ENCODE results near the gene PSD2. TPM values are rescaled to one million over a fixed set of nuclear protein-coding genes. Genes with fewer than 3 reads are reported as not detected.

PSD2 gene
- total RNA-seq, result not detected in 2 replicates

GRCh38 chr5:139795074-139796001, at the start of gene PSD2:
Gene PSD2, plus strand, starts transcription at chr5:139795808. Its CDS starts 13,633 bp downstream, at chr5:139809441.

Other genes with a start within 250 kb of the PSD2 start
- gene UBE2D2, start 234.5 kb upstream of the PSD2 start, total RNA-seq, result 53.3 and 76.8 TPM in 2 replicates
- gene CXXC5, start 147.5 kb upstream of the PSD2 start, total RNA-seq, result 31.1 and 58.2 TPM in 2 replicates
- 0.32 TPM in 1 of 2 replicates, not detected in the other for gene NRG2, start 247.5 kb downstream of the PSD2 start, total RNA-seq

All from cardiac atrium fibroblast (primary cell).